ENCODE measurements around the gene LZTS3. TPM values are rescaled to one million over a fixed set of nuclear protein-coding genes. Genes with fewer than 3 reads are reported as not detected.

The LZTS3 gene
- total and polyA plus RNA-seq, 2 of the 13 experiments (the other 11 are each of a cell fraction or from before 2014, with no cell fraction given) = 10.1 to 31.3 TPM

DNA sequence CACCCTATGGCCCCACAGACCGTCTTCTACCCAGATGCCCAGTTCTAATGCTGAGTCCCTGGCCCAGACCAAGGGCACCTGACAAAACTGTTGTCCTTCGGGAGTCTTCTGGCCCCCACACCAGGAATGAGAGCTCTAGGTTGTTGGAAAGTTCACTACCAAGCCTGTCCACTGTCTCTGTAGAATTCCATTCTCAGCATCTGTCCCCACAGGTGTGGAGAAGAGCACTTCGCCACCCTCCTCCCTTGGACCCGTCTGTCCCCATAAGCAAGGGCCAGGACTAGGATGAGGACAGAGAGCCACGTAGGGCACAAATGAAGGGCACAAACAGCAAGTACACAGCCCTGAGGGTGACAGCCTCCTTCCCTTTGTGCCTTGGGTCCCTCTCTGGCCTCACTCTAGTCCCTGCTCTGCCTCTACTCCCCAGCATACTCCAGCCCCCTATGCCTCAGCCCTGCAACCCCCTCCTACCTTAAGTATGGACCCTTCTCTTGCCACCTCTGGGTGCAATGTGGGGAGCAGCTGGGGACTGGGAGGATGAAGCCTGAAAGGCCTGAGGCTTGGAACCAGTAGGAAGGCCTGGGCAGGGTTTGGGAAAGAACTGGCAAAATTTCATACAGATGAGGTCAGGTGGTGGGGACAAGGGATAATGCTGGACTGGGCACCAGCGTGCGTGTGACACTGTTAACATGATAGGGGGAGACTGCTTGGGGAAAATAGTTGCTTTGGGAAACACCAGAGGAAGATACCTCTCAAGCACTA is 4.3 kb downstream of the LZTS3 start:
- peak overlapping the region; percentile 50 to 76 (median 55); a peak in 5 of 6 replicates for H3K4me3 ChIP-seq (replicated peaks in 1 of 3; ENCODE audit: insufficient read depth in 1 of 3, low read depth in 2 of 3, low read length in 3 of 3)
- H3K4me2 ChIP-seq (ENCODE audit: low read depth, low read length) = peak overlapping the region; percentile 96
- CTCF ChIA-PET (ENCODE audit: low intra/inter-chr PET ratio, low total read pairs) = interaction anchor here (1.5 kb wide), 1 partner anchor 51 kb away, joined by 8 read pairs; no protein-coding TSS in a partner anchor
- H3K9me3 ChIP-seq (ENCODE audit: low read length) = no peaks in the 10 kb centered on the region
- H3K27ac ChIP-seq (ENCODE audit: extremely low read length, insufficient read depth, low read length) = peak overlapping the region; percentile 64
- H2AFZ ChIP-seq (ENCODE audit: low read length) = no peak overlapping the region
- DNase-seq (ENCODE audit: low spot score) = no peak
- H3K4me1 ChIP-seq (ENCODE audit: insufficient read depth, low read length) = peaks cover 55% of the 10 kb centered on the region
- peak; percentile 30 for FAIRE-seq
- in situ Hi-C loops (cut with HindIII; ENCODE audit: extremely low pct_ligation_motif_present, low pct_unique_long_range_greater_than_20kb) = no loop called here
- ATAC-seq = peak; percentile 6
- 36% methylated on average over 7 of the region's 7 CpGs for whole genome bisulfite sequencing (ENCODE audit: low lambda C conversion rate)
- BruUV-seq (replicated peaks) = no TSS peak
- no peaks in the 10 kb centered on the region for H4K20me1 ChIP-seq (ENCODE audit: insufficient read depth, low read length)
- no peaks in the 10 kb centered on the region for H3K79me2 ChIP-seq (ENCODE audit: insufficient read depth, low read length)
- POLR2A ChIA-PET = interaction anchor here (0.7 to 6.5 kb wide), 8 partner anchors 9 to 54 kb away, joined by 3 to 81 read pairs (median 3); partner anchors contain the start of genes FASTKD5, ITPA and UBOX5
- intact Hi-C loops (cut with micrococcal nuclease; ENCODE audit: unreplicated experiment) = loop anchor here (10.0 kb wide), 1 partner anchor 76 kb away; no protein-coding TSS in a partner anchor
- peak overlapping the region; percentile 76 for H3K9ac ChIP-seq (ENCODE audit: insufficient read depth, low read depth, low read length)
- H3K27me3 ChIP-seq (ENCODE audit: control insufficient read depth in 1 of 2, insufficient read depth in 2 of 2, low read length in 2 of 2) = no peaks in the 10 kb centered on the region; a peak in 1 of 5 replicates
- H3K36me3 ChIP-seq (replicated peaks in 1 of 2; ENCODE audit: control insufficient read depth in 1 of 2, insufficient read depth in 2 of 2, low read length in 2 of 2) = no peaks in the 10 kb centered on the region
- TF ChIP-seq TBP (CRISPR knock-in tag; IDR thresholded peaks at IDR 0.05) (no peak), KDM5A (IDR thresholded peaks at IDR 0.05; ENCODE audit: borderline replicate concordance, low read length) (no peak), ZNF343 (CRISPR knock-in tag; IDR thresholded peaks at IDR 0.05) (no peak), ZNF143 (CRISPR knock-in tag; IDR thresholded peaks at IDR 0.05) (0 out of 2 replicates have a peak, but pooled peaks have one; percentile 3), GPN1 (CRISPR knock-in tag; IDR thresholded peaks at IDR 0.05; ENCODE audit: borderline replicate concordance) (no peak), HOXA5 (CRISPR knock-in tag; IDR thresholded peaks at IDR 0.05) (no peak), JUND (CRISPR knock-in tag; IDR thresholded peaks at IDR 0.05) (no peak), KAT8 (CRISPR knock-in tag; IDR thresholded peaks at IDR 0.05) (no peak), ZFYVE20 (CRISPR knock-in tag; IDR thresholded peaks at IDR 0.05; ENCODE audit: borderline replicate concordance, low read depth) (no peak), ZNF605 (CRISPR knock-in tag; IDR thresholded peaks at IDR 0.05) (peak; percentile 28; the same call in 1 of the 2 replicates), SOX13 (IDR thresholded peaks at IDR 0.05) (no peak), SOX13 (CRISPR knock-in tag; conservative IDR thresholded peaks at IDR 0.05 in 1 of 2, IDR thresholded peaks at IDR 0.05 in 1 of 2) (no peak), ZNF33B (CRISPR knock-in tag; IDR thresholded peaks at IDR 0.05) (0 out of 2 replicates have a peak, but pooled peaks have one; percentile 69), CHD4 (IDR thresholded peaks at IDR 0.05; ENCODE audit: borderline replicate concordance, low read length) (no peak)
- TF ChIP-seq, protein P1, sequence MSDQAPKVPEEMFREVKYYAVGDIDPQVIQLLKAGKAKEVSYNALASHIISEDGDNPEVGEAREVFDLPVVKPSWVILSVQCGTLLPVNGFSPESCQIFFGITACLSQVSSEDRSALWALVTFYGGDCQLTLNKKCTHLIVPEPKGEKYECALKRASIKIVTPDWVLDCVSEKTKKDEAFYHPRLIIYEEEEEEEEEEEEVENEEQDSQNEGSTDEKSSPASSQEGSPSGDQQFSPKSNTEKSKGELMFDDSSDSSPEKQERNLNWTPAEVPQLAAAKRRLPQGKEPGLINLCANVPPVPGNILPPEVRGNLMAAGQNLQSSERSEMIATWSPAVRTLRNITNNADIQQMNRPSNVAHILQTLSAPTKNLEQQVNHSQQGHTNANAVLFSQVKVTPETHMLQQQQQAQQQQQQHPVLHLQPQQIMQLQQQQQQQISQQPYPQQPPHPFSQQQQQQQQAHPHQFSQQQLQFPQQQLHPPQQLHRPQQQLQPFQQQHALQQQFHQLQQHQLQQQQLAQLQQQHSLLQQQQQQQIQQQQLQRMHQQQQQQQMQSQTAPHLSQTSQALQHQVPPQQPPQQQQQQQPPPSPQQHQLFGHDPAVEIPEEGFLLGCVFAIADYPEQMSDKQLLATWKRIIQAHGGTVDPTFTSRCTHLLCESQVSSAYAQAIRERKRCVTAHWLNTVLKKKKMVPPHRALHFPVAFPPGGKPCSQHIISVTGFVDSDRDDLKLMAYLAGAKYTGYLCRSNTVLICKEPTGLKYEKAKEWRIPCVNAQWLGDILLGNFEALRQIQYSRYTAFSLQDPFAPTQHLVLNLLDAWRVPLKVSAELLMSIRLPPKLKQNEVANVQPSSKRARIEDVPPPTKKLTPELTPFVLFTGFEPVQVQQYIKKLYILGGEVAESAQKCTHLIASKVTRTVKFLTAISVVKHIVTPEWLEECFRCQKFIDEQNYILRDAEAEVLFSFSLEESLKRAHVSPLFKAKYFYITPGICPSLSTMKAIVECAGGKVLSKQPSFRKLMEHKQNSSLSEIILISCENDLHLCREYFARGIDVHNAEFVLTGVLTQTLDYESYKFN (CRISPR knock-in tag; conservative IDR thresholded peaks at IDR 0.05) = no peak
- TF ChIP-seq, protein P2, sequence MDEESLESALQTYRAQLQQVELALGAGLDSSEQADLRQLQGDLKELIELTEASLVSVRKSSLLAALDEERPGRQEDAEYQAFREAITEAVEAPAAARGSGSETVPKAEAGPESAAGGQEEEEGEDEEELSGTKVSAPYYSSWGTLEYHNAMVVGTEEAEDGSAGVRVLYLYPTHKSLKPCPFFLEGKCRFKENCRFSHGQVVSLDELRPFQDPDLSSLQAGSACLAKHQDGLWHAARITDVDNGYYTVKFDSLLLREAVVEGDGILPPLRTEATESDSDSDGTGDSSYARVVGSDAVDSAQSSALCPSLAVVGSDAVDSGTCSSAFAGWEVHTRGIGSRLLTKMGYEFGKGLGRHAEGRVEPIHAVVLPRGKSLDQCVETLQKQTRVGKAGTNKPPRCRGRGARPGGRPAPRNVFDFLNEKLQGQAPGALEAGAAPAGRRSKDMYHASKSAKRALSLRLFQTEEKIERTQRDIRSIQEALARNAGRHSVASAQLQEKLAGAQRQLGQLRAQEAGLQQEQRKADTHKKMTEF (CRISPR knock-in tag; IDR thresholded peaks at IDR 0.05) = no peak; the same call in 1 of the 2 replicates
